Hepatocyte (in vitro differentiated cells): ENCODE results near the gene ANGPTL4.

Source experiments
- CTCF ChIP-seq: fragments of 200-600 bp; sonication (generic); IDR thresholded peaks from 2 replicates; pipeline ENCODE4 v1.5.1; 2016; ENCODE audit warnings: antibody characterized with exemption, mild to moderate bottlenecking; ENCODE audit not compliant: poor library complexity
- EZH2 ChIP-seq: fragments of 200-600 bp; sonication (generic); IDR thresholded peaks from 2 replicates; pipeline ENCODE4 v1.6.1; 2016; ENCODE audit warnings: antibody characterized with exemption, mild to moderate bottlenecking, borderline replicate concordance
- EZH2phosphoT487 ChIP-seq: fragments of 200-600 bp; sonication (generic); IDR thresholded peaks from one replicate; pipeline ENCODE4 v1.6.1; 2018; ENCODE audit warnings: antibody characterized with exemption, mild to moderate bottlenecking, low read depth, moderate library complexity; ENCODE audit not compliant: unreplicated experiment, severe bottlenecking

DNA sequence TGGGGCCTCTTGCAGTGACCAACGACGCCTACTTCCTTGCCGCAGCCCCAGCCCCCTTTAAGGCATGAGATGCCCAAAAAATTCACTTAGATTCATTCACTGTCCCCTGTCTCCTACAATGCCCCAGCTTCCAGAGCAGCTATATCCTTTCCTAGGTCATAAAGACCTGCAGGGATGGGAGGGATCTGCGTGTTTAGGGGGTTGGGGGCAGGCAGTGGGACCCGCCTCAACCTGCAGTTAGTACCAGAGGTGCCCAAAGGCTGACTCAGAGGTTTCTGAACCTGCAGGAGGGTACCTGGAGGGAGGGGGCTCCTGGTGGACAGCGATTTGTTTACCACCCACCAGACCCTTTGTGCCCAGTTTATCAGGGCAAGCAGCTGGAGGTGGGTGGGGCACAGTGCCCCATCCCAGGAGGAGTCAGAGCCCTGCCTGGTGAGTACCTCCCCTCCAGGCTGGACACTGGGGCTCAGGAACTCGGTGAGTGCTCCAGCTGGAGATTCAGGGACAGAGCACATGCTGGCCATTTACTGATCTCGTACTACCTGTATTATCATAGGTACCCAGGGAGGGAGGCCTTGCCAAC is 32.6 kb upstream of the ANGPTL4 start:
- TF ChIP-seq CTCF (no peak), EZH2 (no peak), EZH2phosphoT487 (no peak)
